Brain pericyte (primary cell): ENCODE data around the gene PXK.
"Not testable (repeated sequence)": the region's sequence is repeated elsewhere in the genome, so short reads cannot be mapped to it uniquely, and the experiment has no call there.

ENCODE experiments used
- DNase-seq: peaks from one replicate; pipeline ENCODE4 v3.0.0-alpha.2; 2012; ENCODE audit warnings: low read depth, low spot score

PXK gene

DNA sequence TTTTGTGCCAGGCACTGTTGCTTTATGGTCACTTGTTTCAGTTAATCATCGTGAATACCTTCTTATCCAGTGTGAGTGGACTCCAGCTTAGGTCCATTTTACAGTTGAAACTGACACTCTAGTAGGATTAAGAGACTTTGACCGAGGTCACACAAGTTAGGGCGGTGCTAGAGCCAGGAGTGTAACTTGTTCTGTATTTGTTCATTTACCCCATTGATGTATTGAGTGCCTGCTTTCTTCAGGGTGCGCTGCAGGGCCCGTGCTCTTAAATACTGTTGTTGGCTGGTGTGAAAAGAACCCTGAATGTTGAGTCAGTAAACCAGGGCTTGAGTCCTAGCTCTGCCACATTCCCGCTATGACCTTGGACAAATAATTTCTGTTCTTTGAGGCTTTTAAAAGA lies 85.5 kb downstream of the PXK start:
- no peak for DNase-seq

DNA sequence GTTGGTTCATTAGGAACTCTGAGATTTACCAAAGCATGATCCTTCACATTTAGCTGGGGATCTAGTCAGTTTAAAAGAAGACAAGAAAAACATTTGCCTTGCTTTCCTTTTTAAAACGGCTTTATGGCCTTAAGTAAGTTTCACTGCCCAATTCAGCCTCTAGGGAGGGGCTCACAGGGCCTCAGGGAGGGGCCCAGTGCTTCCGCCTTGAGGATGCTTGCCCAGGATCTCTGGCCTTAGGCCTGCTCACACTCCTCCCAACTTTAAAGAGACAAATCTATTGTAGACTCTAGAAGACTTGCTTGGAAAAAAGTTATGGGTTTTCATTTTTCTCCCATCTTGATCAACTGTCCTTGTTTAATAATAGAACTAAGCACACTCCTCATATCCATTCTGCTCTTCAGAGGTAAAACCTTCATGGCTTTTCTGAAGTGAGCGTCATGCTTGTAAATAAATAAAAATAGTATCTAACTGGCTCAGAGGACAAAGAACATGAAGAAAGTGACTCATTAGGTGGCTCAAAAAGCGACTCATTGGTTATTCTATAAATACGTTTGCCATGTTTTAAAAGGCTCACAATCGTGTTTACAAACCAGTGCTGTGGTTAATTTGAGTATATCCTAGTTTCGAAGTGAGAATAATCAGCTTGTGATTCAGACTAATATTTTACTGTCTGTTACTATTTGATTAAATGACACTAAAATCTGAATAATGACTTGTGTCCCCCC lies 87.3 kb downstream of the PXK start:
- no peak for DNase-seq

DNA sequence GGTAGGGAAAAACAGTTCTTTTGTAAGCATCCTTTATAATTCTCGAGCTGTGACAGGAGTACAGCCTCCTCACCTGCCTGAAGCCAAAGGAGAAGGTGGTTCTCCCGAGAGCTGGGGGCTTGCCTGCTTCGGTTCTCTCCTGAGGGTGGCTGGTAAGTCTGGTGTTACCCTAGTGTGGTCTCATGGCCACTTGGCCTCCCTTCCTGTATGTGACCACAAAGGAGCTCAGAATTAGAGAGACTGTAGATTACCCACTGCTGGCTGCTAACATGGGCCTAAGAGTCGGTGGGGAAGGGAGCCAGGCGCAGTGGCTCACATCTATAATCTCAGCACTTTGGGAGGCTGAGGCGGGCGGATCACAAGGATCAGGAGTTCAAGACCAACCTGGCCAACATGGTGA lies 88.3 kb downstream of the PXK start:
- no peak for DNase-seq

DNA sequence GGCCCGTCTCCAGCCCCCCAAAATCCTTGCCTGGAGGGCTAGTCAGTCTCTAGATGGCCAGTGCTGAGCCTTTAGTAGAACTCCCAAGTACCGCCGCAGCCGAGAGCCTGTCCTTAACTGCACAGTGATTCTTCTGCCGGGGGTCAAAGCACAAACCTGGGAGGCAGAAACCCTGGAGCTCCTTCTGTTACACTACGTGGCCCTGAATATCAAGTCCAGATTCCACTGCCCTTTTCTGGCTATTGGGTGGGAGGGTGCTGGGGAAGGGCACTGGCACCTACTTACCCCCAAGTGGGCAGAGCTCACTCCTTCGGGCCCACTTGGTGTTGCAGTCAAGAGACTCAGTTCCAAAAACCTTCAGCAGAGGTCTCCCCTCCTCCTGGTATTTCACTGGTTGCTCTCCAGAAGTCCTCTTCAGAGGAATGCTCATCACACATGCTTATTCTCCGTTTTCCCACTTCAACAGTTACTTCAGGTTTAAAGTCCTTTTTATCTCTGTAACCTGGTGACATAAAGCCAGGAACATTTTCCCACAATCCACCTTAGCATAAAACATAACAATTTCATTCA lies 90.1 kb downstream of the PXK start:
- no peak for DNase-seq

DNA sequence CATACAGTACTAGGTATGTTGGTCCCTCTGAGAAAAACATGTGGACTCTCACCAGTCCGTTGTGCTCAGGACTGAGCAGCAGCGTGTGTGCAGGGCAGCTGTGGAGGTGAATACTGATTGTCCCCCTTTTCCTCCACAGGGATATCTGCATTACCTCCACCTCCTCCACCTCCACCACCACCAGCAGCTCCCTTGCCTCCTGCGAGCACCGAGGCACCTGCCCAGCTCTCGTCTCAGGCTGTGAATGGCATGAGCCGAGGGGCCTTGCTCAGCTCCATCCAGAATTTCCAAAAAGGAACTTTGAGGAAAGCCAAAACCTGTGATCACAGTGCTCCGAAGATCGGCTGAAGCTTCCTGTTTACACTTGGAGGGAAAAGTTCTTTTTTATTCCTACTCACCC lies 91.9 kb downstream of the PXK start:
- no peak for DNase-seq

DNA sequence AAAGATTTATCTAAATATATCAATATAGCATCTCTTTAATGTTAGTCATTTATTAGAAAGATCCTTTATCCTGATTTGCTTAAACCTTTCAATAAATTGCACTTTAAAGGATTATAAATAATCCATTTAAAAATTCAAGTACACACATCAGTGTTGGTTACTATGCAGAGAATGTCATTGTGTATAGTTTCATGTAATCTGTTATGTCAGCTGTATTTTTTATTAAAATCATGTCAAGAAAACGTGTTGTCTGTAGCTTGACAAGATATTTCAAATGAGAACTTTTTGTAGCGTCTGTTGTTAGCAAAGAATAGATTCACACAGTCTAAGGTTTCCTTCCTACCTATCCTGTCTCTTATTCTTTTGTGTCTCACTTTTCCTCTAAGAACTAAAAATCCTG lies 93.1 kb downstream of the PXK start:
- no peak for DNase-seq

DNA sequence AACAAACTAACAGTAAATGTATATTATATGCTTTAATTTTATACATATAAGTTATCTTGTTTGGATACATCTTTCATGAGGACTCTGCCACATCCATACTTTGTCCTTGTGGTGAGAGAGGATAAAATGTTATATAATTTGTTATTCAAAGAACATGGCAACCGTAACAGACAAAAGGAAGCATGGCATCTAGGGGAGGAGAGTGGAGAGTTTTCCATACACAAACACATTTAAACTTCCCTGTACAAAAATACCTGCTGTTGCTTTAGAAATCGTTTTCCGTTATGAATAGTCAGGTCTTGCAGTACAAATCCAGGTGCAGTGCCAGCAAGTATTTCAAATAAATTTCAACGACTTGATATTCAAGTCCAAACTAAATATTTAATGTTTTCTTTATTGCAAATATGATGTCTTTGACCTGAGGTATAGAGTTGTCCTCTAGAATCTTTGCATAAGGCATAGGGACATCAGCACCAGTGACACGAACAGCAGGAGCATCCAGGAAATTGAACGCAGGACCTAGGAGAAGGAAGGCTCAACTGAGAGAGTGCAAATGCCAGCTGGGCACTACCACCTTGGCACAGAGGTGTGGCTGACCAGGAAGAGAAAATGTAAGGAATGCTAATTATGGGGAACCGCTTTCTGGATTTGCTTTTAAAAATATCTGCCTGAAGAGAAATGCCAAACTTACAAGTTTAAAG lies 95.1 kb downstream of the PXK start:
- no peak for DNase-seq

DNA sequence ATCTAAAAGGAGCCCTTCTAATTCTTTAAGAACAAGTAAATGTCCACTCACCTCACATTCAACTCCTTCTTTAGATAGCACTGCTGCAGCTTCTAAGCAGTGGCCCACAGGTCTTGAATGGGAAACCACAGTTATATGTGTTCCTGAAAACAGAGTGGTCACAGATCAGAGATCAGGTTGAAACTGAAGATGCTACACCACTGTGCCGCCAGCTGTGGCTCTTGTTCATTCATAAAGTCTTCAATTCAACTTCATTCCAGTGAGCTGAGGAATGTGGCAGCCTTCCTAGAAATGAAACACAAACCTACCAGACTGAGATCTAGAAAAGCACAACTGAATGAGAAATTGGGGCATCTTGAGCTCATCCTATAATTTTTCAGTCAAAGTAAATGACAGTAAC lies 97.0 kb downstream of the PXK start:
- no peak for DNase-seq

DNA sequence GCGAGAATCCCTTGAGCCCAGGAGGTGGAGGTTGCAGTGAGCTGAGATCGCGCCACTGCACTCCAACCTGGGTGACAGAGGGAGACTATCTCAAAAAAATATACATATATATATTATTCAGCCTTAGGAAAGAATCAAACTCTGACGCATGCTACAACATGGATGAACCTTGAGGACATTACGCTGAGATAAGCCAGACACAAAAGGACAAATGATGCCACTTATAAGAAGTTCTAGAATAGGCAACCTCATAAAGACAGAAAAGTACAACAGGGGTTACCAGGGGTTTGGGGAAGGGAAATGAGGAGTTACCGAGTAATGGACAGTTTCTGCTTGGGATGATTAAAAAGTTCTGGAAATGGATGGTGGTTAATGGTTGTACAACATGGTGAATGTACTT lies 100.2 kb downstream of the PXK start:
- no peak for DNase-seq

DNA sequence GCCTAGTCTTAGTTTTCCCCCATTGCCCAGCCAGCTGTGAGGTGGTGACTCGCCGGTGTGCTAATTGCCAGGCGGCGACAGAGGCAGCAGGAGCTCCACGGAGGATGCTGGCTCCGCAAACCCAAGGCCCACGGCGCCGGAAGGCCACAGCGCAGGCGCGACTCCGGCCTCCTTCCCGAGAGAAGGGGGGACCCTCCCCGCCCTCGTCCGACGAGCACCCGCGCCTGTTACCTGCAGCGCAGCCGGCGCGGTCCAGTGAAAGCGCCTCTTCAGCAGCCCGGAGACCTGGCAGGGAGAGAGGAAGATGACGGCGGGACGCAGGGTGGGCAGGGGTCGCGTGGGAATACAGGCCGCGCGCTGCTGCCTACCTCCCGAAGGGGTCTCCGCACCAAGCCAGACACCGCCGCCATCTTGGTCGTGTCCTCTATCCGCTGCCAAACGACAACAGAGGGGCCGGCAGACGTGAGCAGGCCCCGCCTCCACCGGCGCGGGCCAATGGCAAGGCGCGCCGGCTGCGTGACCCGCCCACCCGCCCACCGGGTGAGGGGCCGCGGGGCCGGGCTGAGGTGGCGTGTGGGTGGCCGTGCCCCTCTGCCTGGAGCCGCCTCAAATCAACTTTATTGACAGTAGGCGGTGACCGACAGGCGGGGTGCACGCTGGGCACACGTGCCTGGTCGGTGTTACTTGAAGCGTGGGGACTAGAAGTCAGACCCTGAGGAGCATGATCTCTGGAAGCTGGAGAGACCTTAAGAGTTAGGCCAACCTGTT lies 100.9 kb downstream of the PXK start, which contains the start of gene PDHB:
Gene PDHB, minus strand, starts transcription at position 433 of the 768 bp plus-strand sequence. Its CDS starts 23 bp downstream, at position 410.
- DNase-seq: peak; percentile 69

DNA sequence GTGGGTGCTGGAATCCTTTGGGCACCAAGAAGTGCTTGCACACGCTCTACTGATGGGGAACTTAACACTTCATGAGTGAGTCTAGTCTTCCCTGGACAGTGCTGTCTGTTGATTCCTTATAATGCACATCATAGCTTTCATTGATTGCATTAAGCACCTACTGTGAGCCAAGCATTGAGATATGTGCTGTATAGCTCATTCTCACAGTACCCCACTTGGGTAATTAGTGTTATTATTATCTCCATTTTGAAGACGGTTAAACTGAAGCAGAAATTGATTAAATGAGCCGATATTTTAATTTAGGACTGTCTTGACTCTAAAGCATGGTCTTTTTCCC lies 101.4 kb downstream of the PXK start:
- DNase-seq: no peak

DNA sequence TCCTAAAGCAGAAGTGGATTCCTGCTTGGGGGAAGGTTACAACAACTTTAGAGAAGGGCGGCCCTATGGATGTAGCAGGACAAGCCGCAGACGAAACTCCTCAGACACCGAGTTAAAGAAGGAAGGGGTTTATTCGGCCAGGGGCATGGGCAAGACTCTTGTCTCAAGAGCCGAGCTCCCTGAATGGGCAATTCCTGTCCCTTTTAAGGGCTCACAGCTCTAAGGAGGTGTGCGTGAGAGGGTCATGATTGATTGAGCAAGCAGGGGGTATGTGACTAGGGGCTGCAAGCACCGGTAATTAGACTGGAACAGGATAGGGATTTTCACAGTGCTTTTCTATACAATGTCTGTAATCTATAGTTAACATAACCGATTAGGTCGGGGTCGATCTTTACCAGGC lies 101.8 kb downstream of the PXK start:
- DNase-seq: no peak

DNA sequence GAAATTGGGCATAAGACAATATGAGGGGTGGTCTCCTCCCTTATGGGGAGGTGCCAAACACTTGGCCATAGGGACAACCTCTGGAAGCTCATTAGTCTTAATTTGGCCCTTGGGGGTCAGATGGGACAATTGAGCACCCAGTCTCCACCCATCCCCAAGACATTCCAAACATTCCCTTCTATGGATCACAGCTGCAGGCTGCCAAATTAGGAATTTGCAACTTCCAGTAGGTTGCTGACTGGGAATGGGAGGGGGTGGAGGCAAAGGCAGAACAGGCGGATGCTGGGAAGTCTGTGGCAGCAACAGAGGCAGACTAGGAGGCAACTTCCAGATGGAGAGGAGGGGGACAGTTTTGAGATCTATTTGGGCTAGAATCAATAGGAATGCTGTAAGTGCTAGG lies 102.3 kb downstream of the PXK start:
- DNase-seq: no peak

DNA sequence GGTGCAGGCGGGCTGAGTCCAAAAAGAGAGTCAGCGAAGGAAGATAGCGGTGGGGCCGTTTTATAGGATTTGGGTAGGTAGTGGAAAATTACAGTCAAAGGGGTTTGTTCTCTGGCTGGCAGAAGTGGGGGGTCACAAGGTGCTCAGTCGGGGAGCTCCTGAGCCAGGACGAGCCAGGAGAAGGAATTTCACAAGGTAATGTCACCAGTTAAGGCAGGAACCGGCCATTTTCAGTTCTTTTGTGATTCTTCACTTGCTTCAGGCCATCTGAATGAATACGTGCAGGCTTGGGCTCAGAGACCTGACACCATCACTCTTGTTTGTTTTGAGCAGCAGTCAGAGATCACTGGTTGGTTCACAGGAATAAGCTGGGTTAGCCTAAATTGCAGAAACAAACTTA lies 104.6 kb downstream of the PXK start:
- not testable (repeated sequence) for DNase-seq

DNA sequence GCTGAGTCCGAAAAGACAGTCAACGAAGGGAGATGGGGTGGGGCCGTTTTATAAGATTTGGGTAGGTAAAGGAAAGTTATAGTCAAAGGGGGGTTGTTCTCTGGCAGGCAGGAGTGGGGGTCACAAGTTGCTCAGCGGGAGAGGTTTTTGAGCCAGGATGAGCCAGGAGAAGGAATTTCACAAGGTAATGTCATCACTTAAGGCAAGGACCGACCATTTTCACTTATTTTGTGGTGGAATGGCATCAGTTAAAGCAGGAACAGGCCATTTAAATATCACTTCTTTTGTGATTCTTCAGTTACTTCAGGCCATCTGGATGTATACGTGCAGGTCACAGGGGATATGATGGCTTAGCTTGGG lies 108.3 kb downstream of the PXK start:
- DNase-seq: not testable (repeated sequence)

DNA sequence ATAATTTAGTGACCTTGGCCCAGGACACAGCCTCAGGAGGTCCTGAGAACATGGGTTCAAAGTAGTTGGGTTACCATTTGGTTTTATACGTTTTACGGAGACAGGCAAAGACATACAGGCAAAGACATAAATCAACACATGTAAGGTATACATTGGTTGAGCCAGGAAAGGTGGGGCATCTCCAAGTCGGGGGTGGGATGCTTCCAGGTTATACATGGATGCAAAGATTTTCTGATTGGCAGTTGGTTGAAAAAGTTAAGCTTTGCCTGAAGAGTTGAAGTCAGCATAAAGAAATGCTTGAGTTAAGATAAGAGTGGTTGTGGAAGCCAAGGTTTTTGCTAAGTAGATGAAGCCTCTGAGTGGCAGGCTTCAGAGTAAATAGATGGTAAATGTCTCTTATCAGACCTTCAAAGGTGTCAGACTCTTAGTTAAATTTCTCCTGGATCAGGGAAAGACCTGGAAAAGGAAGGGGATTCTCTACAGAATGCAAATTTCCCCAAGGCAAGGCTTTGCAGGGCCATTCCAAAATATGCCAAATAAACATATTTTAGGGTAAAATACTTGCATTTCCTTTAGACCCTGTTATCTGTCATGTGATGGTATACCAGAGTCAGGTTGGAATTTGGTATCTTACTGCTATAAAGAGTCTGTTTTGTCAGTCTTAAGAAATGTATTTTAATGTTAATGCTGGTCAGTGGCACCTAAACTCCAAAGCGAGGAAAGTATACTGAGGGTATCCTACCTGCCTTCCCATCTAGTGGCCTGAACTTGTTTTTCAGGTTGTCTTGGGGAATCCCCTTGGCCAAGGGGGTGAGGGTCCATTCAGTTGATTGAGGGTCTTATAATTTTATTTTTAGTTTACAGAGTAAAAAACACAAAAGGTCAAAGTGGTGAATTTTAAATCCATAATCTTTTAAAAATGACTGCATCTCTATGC lies 109.1 kb downstream of the PXK start:
- DNase-seq: no peak

DNA sequence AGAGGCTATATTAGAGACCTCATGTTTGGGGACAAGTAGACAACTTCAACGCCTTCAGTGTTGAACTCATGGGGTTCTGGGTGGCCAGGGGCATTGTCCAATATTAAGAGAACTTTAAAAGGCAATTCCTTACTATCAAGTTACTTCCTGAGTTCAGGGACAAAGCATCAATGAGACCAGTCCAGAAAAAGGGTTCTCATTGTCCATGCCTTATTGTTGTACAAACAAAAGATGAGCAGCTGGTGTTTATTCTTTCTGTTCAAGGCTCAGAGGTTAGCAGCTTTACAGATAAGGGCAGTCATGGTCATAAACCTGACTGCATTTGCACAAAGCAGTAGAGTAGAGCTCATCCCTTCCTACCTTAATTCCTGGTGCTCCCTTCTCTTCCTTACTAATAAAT lies 119.5 kb downstream of the PXK start:
- no peak for DNase-seq

DNA sequence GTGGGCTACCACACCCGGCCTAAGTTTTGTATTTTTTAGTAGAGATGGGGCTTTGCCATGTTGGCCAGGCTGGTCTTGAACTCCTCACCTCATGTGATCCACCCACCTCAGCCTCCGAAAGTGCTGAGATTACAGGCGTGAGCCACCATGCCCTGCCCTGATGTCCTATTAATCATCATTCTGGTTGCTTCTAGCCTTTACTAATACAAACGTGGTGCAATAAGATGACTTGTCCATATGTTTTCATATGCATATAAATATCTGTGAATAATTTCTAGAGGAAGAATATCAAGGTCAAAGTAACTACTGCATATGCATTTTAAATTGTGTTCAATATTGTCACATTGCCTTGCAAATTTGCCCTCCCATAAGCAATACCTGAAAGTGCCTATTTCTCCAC lies 126.5 kb downstream of the PXK start:
- DNase-seq: no peak

DNA sequence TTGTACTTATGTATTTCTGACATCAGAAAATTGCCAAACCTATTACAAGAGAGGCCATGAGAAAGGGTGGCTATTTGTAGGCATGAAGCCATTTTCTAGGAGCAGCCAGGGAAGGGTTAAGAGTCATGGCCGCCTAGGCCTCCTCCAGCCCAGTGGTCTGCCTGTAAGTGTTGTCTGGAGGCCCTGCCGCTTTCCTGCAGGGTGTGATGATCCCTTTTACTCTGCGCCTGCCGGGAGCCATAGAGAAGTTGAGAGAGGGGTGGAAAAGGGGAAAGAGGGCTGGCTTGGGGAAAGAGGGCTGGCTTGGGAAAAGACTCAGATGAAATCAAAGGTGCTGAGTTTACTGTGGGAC lies 130.1 kb downstream of the PXK start:
- DNase-seq: no peak

DNA sequence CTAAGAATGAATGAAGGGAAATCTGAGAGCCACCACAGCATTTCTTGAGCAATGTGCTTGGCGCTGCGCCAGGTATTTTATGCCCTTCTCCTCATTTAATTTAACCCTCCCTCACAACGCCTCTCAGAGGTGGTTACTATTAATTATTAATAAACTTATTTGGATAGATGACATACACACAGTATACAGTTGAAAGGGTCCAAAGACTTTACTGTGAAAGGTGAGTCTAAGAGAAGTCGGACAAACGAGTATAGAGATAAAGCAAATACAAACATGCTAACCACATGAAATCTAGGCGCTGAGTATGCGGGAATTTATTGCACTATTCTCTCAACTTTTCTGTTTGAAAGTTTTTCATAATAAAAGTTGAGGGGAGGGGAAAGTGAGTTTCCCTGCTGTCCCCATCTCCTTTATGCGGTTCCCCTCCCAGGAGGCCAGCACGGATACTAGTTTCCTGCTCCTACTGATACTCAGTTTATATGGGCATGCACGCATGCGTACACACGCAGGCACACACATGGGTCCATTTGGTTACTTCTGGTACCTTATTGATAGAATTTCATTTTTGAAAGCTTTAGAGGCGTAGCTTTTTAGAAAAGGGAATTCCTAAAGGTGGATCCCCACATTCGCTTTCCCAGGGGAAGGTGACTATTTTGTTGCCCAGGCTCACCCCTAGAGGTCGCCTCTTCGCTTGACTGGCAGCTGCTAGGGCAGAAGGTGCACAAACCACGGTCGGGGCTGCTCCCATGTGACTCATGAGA lies 130.7 kb downstream of the PXK start:
- no peak for DNase-seq

DNA sequence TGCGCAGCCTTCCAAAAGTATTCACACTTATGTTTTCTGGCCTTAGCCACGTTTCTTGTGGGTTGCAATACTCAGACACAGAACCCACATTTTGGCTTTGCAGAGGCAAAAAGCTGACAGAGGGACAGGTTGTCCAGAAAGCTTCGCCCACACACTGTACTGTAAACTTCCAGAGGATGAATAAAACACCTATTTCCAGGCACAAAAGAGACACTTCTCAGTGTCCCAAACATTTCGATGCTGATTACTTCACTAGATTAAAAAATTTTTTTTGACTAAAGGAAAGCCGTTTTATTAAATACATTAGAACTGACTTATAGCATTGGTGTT lies 131.2 kb downstream of the PXK start:
- DNase-seq: no peak
